NCI-H1092 (cell line): ENCODE measurements around the gene GLUL.
A peak's percentile ranks its signal among the peaks of the same experiment; 100 is the strongest.
"Not testable (repeated sequence)": the region's sequence is repeated elsewhere in the genome, so short reads cannot be mapped to it uniquely, and the experiment has no call there.

Source experiments
- DNase-seq: peaks from one replicate; lab custom pipeline; 2025; lab: John Stamatoyannopoulos, UW

GLUL gene

DNA sequence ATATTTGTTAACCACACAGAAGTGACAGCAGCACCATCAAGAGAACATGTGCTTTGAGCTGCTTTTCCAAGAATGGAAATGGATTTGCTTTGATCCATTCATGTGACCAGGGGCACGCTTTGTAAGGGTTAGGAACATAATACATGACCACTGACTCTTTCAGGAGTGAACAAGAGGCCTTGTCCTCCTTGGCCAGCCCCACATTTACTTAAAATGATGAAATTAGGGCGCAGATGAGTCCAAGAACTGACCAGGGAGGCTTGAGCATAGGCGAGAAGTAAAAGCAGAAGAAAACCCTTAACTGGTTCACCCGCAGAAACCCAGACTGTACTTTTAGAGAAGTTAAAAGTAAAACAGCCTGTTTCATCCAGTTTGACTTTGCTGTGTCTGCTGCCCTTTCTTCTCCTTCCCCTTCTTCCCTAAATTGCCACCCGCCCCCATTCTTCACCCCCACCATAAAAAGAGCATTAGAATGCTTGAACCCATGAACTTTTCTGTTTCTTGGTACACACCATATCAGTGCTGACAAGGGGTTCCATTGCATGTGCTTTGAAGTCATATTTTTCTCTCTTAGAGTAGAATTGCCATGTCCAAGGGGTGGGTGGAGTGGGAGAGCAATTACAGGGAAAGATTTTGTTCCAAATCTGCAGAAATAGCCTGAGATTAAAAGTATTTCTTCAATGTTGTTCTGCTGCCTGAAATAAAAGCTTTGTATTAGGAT is 2.6 kb upstream of the GLUL start:
- no peak for DNase-seq

GRCh38 chr1:182392050-182393028 is 749 bp upstream of the GLUL start:
- DNase-seq = peak; percentile 90

GRCh38 chr1:182391028-182391361 is 595 bp downstream of the GLUL start:
- DNase-seq = peak; percentile 76

GRCh38 chr1:182389619-182390047 is 2.0 kb downstream of the GLUL start:
- no peak for DNase-seq

GRCh38 chr1:182388392-182389134 is 3.0 kb downstream of the GLUL start:
- DNase-seq = no peak

DNA sequence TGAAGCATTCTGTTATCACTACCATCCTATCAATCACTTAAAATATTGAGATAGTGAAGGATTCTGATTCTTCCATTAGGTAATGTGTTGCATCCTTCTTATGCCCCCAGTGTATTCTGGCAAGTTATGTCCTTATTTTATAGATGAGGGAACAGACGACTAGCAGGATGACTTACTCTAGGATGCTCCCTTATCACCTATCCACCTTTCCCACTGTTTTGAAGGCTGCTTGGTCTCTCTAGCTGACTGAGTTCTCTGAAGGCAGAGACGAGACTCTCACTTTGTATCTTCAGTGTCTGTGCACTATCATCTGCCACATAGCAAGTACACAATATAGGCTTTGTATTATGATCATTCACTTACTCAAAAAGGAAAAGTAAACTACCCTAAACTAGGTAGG is 4.0 kb downstream of the GLUL start:
- DNase-seq = no peak

GRCh38 chr1:182386980-182387379 is 4.6 kb downstream of the GLUL start:
- no peak for DNase-seq

DNA sequence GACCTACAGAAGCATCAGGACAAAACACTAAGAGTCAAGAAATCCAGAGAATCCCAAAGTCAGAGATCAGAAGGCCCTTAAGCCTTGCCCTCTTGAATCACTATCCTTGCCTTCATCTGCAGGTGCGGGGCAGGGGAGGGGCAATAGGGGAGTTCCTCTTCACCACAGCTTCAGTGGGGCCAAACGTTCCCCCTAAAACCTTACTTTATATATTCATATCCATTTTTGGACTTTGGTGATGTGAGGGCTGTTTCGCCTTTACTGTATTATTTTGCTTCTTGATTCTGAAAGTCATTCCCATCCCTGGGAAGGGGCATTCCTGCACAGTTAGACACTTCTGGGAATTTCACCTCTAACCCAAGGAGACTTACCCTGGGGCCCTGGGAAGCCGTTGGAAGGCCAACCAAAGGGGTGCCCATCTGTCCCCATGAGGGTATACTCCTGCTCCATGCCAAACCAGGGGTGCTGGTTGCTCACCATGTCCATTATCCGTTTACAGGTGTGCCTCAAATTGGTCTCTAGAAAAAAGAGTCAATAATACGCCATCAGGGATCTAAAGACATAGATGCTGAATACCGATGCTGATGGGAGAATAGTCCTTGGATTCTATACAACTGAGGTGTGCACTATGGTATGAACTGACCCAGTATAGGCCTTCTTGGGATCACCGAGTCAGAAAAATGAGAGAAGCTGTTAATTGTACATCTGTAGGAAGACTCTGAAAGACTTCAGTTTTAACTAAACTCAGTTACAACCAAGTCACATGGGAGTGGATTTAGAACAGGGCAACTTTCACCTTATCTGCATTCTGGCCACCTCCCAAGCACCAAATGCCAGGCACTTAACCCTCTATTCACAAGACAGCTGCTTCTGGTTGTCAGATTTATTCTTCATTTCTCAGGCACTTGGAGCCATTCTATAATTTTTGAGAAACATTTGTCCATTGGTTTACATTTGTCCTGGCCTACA is 5.4 kb downstream of the GLUL start:
- no peak for DNase-seq

- DNase-seq = no peak
Measured at GRCh38 chr1:182384387-182384960, 7.1 kb downstream of the GLUL start.

DNA sequence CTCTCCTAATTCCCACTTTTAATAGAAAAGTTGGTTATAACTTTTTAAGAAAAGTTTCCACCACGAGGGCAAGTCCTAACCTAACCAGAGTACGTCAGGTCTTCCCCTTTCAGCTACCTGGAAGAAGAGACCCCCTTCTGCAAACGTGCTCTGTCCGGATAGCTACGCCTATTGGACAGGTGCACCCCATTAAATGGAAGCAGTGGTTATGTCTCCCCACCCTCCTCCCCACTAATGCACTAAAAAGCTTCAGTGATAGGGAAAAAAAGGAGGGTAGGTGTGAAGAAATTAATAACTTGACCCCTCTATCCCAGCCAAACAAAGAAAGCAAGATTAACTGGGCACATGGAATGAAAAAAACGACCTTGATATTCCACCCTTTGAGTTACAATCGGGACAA is 7.7 kb downstream of the GLUL start:
- DNase-seq = no peak

DNA sequence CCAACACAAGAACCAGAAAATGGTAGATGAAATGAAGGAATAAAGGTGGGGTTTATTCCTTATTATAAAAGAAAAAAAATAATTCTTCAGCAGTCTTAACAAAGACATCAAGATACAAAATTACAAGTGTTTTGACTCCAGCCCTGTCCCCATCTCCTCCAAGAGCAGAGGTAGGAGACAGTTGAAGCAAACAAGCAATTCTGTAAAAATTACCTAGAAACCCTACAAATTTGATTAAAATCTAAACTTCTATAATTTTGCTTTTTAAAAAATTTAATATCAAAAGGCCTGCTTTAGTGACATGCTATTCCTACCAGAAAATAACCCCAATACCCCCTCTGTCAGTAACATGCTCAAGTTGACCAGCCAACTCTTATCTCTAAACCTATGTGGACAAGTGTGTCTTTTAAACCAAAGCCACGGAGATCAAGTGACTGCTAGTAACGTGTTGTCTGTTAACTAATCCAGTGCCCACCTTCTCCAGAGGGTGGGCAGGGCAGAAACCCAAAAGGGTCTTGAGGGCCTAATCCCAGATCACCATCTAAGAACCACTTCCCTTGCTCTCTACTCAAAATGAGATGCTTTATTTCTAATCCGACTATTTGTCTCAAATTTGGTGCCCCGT is 8.4 kb downstream of the GLUL start:
- DNase-seq = no peak

GRCh38 chr1:182381962-182382819 is 9.4 kb downstream of the GLUL start:
- no peak for DNase-seq

DNA sequence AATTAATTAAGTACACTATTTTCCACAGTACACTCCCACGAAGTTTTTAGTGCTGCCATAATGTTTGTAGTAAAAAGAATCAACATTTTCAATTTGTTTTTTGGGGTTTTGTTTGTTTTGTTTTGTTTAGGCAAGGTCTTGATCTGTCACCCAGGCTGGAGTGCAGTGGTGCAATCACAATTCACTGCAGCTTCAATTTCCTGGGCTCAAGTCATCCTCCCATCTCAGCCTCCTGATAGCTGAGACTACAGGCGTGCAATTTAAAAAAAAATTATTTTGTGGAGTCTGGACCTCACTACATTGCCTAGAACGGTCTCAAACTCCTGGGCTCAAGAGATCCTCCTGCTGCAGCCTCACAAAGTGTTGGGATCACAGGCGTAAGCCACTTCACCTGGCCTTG is 11.4 kb downstream of the GLUL start:
- no peak for DNase-seq

DNA sequence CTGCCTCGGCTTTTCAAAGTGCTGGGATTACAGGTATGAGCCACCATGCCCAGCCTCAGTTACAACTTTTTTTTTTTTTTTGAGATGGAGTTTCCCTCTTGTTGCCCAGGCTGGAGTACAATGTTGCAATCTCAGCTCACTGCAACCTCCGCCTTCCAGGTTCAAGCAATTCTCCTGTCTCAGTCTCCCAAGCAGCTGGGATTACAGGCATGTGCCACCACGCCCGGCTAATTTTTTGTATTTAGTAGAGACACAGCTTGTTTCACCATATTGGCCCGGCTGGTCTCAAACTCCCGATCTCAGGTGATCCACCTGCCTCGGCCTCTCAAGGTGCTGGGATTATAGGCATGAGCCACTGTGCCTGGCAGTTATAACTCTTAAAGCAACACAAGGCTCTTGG is 11.8 kb downstream of the GLUL start:
- DNase-seq = not testable (repeated sequence)

DNA sequence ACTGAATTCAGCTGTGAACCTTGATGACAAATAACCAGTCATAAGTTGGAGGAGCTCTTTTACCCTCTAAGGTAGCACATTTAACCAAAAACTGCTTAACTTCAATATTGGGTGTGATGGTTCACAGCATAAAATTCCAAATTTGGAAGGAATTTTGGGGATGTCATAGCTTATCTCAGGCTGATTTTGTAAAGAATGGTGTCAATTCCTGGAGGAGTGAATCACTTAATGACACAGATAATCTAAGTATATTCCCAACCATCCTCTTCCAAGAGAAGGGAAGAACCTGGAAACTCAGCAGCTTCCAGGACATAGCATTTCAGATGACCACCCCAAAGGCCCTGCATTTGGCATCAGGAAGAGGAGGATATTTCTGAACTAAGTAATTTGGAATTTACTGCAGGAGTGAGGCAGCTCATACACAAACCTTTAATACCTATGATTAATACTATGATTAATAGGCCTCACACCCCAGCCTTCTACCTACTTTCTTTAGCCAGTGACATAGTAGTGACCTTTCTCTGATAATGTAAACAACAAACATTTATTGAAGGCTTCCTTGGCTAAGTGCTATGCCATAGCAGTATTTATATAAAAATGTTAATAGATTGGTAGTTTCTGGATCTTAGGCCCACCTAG is 14.5 kb downstream of the GLUL start:
- DNase-seq = no peak

DNA sequence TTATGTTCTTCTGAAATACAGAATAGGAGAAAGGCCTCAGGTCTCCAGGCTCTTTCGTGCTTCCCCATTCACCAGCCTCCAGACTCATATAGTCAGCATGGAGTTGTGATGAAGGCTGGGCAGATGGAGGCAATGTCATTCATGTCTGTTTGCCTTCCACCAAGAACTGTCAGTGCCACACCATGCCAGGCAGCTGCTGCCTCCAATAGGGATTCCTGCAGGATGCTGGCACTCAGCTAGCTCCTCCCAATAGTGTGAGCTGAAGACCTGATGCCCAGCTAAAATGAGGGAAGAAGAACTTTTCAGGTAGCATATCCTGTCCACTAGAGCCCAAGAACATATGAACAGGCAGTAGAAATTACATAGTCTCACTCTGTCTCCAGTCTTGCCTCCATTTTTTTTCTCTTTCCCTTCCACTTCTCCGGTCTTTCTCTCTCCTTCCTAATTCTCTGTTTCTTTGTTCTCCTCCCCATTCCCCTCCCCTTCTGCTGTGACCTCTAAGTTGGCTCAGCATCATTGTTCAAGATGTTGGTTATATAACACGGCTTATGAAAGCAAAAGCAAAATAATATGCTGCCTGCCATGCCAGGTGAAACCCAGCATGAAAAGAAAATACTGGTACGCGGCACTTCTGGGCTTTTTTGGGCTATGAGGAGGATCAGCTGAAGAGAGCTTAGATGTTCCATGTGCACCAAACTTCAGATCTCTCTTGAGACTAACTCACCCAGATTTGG is 17.3 kb downstream of the GLUL start:
- DNase-seq = no peak

GRCh38 chr1:182370532-182370931 is 21.1 kb downstream of the GLUL start:
- DNase-seq = no peak

GRCh38 chr1:182368903-182369302 is 22.7 kb downstream of the GLUL start:
- no peak for DNase-seq
